T47D (cell line): ENCODE measurements around the gene CEACAM20.
"Not testable (repeated sequence)": the region's sequence is repeated elsewhere in the genome, so short reads cannot be mapped to it uniquely, and the experiment has no call there.

ENCODE experiments used
- DNase-seq, 2 experiments: peaks; one replicate each; pipeline versions ENCODE4 v3.0.0 to v3.0.0-alpha.2; 2011 to 2012; ENCODE audit warnings: low read depth in 1 of 2, low spot score in 1 of 2
- JUND ChIP-seq: IDR thresholded peaks from 2 replicates; pipeline ENCODE4 v1.6.1; 2012; ENCODE audit warnings: low read depth
- in situ Hi-C: cut with HindIII; loops from 2 replicates; pipeline ENCODE4 v1.10.0; 2016; ENCODE audit warnings: low sequenced_read_pairs, low pct_unique_long_range_greater_than_20kb

Gene CEACAM20

DNA sequence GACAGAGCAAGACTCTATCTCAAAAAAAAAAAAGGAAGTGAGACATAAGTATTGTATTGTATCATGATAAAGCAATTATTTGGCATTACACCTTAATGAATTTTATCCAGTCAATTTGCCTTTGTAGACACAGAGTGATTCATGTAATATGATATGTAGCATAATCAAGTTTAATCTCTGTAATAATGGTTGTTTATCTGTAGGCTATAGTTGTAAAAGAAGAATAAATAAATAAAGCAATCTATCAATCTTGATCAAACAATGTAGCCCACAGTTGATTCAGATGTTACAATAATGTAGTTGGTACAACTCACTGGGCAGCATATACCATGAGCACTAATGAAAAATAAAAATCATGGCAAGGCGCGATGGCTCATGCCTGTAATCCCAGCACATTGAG lies 28.5 kb upstream of the CEACAM20 start:
- no peak for TF ChIP-seq JUND
- peak in 1 of 2 experiments; percentile 22 for DNase-seq
- in situ Hi-C loops: no loop called here

DNA sequence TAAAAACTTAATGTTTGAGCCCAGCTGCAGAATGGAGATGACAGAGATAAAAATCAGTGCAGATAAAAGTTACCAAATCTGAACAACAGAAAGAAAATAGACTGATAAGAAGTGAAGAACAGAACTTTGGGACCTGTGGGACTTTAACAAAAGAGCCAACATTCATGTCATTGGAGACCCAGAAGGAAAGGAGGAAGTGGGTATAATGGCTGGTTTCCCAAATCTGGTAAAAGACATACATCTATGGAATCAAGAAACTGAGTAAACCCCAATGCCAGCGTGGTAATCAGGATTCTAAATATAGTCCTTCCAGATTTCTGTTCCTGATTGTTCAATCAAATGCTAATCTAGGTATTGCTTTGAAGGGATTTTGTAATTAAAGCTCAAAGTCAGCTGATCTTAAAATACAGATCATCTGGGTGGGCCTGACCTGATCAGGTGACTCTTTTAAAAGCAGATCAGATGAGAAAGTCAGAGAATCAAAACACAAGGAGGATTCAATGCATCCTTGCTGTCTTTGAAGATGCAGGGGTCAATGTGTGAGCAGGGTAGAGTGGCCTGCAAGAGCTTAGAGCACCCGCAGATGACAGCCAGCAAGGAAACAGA lies 25.3 kb upstream of the CEACAM20 start:
- no peak for DNase-seq
- TF ChIP-seq JUND: no peak
- in situ Hi-C loops: no loop called here

DNA sequence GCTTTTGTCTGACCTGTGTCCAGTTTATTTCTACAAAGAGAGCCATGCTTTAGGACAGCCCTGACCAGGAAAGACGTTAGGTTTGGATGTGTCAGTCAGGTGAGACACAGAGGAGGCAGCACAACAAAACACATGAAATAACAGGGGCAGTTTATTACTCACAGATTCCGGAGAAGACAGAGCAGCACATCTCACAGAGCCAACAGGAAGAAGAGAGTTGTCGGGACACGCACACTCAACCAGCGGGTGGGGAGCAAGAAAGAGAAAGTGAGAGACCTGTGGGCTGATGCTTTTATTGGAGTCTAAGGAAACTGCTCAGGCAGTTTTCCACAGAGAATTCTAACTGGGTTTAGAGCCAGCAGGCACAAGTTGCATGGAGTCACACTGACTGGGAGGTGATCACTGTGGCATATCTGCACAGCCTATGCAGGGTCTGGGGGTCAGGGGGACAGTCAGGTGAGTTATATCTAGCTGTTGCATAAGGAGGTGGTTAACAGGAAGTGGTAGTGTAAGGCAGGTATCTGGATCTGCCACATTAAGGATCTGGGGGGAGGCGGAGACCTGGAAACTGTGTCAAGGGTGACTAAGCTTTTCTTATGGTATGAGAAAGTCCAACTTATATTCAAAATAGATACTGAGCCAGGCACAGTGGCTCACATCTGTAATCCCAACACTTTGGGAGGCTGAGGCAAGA lies 24.1 kb upstream of the CEACAM20 start:
- TF ChIP-seq JUND: no peak
- DNase-seq: no peak
- in situ Hi-C loops: no loop called here

DNA sequence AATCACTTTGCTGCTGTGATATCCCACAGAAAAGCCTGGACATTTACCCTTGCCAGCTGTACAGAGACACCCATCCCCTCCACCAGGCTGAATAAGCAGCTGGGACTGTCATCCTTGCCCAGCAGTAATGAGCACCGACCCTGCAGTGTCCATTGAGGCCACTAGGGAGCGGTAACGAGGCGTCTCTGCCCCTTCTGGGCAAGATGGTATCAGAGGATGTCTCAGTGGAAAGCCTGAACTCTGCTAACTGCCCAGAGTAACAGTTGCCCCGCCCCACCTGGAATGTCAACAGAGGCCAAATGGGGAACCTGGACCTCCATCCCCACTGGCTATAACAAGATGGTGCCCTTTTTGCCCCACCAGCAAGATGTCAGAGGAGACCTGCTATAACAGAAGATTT lies 22.8 kb upstream of the CEACAM20 start:
- in situ Hi-C loops: no loop called here
- DNase-seq: peak in 1 of 2 experiments; percentile 22
- TF ChIP-seq JUND: no peak

DNA sequence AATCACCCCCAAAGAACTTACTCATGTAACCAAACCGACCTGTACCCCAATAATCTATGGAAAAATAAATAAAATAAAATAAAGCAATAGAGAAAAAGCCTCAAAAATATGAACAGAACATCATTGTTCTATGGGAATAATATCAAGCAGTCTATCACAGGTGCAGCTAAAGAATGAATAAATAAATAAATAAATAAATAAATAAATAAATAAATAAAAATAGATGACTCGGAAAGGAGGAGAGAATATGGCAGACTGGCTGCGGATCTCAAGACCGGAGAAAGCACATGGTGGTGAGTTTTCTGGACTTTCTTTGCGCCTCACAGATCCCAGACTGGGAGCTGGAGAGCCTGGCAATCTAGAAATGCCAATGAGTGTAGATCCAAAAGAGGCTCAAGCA lies 22.4 kb upstream of the CEACAM20 start:
- in situ Hi-C loops: no loop called here
- no peak for TF ChIP-seq JUND
- no peak for DNase-seq

DNA sequence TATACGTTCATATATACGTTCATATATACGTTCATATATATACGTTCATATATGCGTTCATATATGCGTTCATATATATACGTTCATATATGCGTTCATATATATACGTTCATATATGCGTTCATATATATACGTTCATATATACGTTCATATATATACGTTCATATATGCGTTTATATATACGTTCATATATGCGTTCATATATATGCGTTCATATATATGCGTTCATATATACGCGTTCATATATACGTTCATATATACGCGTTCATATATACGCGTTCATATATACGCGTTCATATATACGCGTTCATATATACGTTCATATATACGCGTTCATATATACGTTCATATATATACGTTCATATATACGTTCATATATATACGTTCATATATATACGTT lies 21.5 kb upstream of the CEACAM20 start:
- DNase-seq, in situ Hi-C loops: not testable (repeated sequence)

DNA sequence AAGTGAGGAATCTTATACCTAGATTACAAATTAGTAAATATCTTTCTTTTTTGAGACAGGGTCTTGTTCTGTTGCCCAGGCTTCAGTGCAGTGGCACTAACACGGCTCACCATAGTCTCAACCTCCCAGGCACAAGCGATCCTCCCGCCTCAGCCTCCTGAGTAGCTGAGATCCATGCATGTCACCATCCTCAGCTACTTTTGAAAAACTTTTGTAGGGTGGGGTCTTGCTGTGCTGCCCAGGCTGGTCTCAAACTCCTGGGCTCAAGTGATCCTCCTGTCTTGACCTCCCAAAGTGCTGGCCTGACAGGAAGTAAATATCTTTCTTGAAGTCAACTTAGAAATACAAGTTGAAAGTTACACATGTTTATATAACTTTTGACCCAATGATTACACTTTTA lies 20.0 kb upstream of the CEACAM20 start:
- no peak for DNase-seq
- no peak for TF ChIP-seq JUND
- in situ Hi-C loops: no loop called here

DNA sequence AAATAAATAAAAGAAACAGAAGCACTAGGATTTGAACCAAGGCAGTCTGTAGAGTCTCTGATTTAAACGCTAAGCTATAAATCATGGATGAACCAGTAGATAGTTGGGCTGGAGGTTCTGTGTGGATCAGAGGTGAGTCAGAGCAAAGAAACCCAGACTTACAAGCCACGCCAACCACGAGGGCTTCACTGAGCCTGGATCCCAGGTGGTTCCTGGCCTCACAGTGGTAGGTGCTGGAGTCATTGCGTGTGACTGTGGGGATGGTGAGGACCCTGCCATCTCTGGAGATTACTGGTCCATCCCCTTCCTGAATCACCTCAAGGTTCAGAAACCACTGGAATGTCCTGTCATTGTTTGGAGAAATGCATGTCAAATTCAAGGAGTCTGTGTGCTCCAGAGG lies 19.3 kb upstream of the CEACAM20 start:
- no peak for TF ChIP-seq JUND
- DNase-seq: no peak
- in situ Hi-C loops: no loop called here

DNA sequence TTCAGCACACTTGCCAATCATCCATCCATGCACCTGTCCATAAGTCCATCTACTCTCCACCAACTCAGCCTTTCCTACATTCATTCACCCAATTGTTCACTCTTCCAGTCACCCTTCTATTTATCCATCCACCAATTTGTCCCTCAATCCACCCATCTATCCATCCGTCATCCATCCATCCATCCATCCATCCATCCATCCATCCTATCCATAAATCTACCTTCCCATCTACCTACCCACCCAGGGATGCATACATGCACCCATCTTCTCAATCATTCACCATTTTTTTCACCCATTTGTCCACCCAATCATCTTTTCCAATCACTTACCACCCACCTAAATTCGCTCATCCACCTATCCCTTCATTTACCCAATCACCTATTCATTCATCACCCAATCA lies 14.6 kb upstream of the CEACAM20 start:
- in situ Hi-C loops: no loop called here
- TF ChIP-seq JUND: no peak
- no peak for DNase-seq

DNA sequence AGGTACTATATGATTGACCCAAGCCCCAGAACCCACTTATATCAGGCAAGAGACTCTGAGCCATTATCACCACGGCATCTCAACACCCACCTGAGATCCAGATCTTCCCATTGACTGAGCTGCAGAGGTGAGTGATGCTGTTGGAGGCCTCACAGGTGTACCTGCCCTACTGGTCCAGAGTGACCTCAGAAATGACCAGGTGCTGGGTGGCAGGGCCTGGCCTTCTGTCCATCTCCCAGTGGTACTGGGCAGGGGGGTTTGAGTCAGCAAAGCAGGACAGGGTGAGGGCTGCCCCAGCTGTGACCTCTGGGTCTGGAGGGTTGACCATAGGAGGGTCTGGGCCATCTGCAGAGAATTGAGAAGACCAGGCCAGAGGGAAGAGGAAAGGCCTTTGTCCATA lies 13.2 kb upstream of the CEACAM20 start:
- in situ Hi-C loops: no loop called here
- DNase-seq: no peak
- no peak for TF ChIP-seq JUND

DNA sequence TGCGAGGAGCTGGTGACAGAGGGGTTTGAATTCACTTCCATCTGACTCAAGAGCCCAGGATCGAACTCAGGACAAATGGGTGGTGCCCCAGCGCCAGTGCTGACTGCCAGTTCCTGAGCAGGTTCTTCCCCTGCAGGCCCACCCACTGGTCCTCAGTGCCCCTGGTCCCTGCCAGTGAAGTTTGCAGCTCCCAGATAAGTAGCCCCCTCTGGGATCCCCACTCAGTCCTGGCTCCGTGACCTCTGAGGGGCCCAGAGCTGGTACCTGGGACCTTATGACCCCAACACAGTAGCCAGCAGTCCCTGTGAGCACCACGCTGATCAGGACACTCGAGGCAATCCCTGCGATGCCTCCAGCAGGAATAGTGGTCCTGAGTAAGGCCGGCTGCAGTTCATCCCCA lies 11.3 kb upstream of the CEACAM20 start:
- no peak for TF ChIP-seq JUND
- in situ Hi-C loops: no loop called here

DNA sequence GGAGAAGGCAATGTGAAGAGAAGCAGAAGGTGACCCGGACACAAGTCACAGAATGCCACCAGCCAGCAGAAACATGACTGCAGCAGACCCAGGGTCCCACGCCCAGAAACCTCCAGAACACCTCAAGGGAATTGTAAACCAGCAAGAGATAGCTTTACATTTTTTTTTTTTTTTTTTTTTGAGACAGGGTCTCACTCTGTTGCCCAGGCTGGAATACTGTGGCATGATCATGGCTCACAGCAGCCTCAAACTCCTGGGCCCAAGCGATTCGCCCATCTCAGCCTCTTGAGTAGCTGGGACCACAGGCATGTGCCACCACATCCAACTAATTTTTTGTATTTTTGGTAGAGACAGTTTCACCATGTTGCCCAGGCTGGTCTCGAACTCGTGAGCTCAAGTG lies 10.5 kb upstream of the CEACAM20 start:
- in situ Hi-C loops: no loop called here
- no peak for TF ChIP-seq JUND

More for the DNA sequence above, 11.3 kb upstream of the CEACAM20 start:
- no peak for DNase-seq

DNA sequence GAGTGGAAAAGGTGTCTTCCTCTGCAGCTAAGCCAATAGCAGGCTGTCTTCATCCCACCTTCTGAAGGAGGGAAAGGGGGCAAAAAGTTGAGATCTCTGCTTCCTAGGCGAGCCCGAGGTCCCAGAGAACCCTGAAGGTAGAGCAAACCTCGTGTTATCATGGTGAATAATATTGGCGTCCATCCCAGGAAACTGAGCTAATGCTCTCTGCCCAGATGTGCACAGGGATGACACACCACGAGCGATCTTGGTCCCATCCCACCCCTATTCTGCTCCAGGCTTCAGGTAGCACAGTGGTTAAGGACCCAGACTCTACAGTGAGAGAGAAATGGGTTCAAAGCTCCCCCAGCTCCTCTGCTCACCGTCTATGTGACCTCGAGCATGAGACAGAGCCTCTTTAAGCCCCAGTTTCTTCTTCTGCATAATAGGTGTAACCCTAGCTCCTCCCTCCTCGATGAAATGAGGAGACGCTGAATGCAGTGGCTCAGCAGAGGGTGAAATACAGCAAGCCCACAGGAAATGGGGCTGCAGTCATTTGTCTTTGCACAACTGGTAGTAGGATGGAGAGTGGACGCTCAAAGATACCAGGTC lies 9.9 kb upstream of the CEACAM20 start:
- no peak for TF ChIP-seq JUND
- DNase-seq: no peak
- in situ Hi-C loops: no loop called here

More for the DNA sequence above, 10.5 kb upstream of the CEACAM20 start:
- DNase-seq: no peak

DNA sequence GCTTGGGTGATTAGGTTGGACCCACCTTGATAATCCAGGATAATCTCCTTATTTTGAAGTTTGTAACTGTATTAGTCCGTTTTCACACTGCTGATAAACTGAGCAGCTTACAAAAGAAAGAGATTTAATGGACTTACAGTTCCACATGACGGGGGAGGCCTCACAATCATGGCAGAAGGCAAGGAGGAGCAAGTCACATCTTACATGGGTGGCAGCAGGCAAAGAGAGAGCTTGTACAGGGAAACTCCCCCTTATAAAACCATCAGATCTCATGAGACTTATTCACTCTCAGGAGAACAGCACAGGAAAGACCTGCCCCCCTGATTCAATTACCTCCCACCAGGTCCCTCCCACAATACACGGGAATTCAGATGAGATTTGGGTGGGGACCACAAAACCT lies 5.9 kb upstream of the CEACAM20 start:
- in situ Hi-C loops, DNase-seq: not testable (repeated sequence)
